ENCODE results near the gene ARHGAP45. TPM values are rescaled to one million over a fixed set of nuclear protein-coding genes. Genes with fewer than 3 reads are reported as not detected.
A peak's percentile ranks its signal among the peaks of the same experiment; 100 is the strongest.

Gene ARHGAP45
- total RNA-seq, 2 experiments from 2014 or later, result 861 to 878 TPM

- Mint-ChIP-seq H3K27me3 (no peaks in the 10 kb centered on the region), H3K36me3 (ENCODE audit: low read depth) (peaks cover 16% of the 10 kb centered on the region), H3K4me1 (ENCODE audit: low read depth) (peaks cover 58% of the 10 kb centered on the region), H3K4me3 (peak overlapping the region; percentile 23), H3K27ac (peak overlapping the region; percentile 56), H3K9me3 (no peaks in the 10 kb centered on the region)
- H3K36me3 ChIP-seq (ENCODE audit: insufficient read depth, low read length), result peaks cover 2% of the 10 kb centered on the region
- intact Hi-C loops (cut with DNase I, micrococcal nuclease), result loop anchor here in 1 of 2 experiments (5.0 kb wide), 1 partner anchor 76 kb away; the partner anchor contains the start of genes RNU6-2 and TMEM259
- no peaks in the 10 kb centered on the region for H3K27me3 ChIP-seq (ENCODE audit: control insufficient read depth in 1 of 2, insufficient read depth in 2 of 2, low read length in 2 of 2)
- DNase-seq (no peak), ATAC-seq (ENCODE audit: poor library complexity) (no peak)
- ChIA-PET CTCF (interaction anchor here (2.5 kb wide), 1 partner anchor 15 kb away, joined by 5 read pairs; no protein-coding TSS in a partner anchor), POLR2A (interaction anchor here (1.0 to 1.1 kb wide), 4 partner anchors 10 to 171 kb away, joined by 3 to 6 read pairs (median 4); partner anchors contain the start of gene CIRBP)
- peaks cover 78% of the 10 kb centered on the region for H3K4me1 ChIP-seq (ENCODE audit: insufficient read depth, low read length)
- TF ChIP-seq CTCF (IDR thresholded peaks at IDR 0.05), result no peak
- H3K4me3 ChIP-seq (ENCODE audit: low read length), result no peak overlapping the region
- no peak overlapping the region for H3K27ac ChIP-seq (ENCODE audit: low read depth in 1 of 2, low read length in 2 of 2)
- no peaks in the 10 kb centered on the region for H3K9me3 ChIP-seq (ENCODE audit: control insufficient read depth in 1 of 2, insufficient read depth in 1 of 2, low read length in 2 of 2)
These were observed 31.4 kb downstream of the ARHGAP45 start for GRCh38 chr19:1098177-1099051.

- ChIA-PET CTCF (interaction anchor here (1.0 to 2.4 kb wide), 4 partner anchors 12 to 143 kb away, joined by 3 to 8 read pairs (median 6); no protein-coding TSS in a partner anchor), POLR2A (interaction anchor here (1.2 to 7.4 kb wide), 6 partner anchors 15 to 168 kb away, joined by 3 to 74 read pairs (median 7); partner anchors contain the start of genes ARHGAP45 and CIRBP)
- Mint-ChIP-seq H3K27ac (peak overlapping the region; percentile 95), H3K9me3 (no peaks in the 10 kb centered on the region), H3K4me1 (ENCODE audit: low read depth) (peaks cover 43% of the 10 kb centered on the region), H3K36me3 (ENCODE audit: low read depth) (peaks cover 5% of the 10 kb centered on the region), H3K4me3 (peak overlapping the region; percentile 62), H3K27me3 (no peaks in the 10 kb centered on the region)
- no peak for TF ChIP-seq CTCF (IDR thresholded peaks at IDR 0.05)
- Histone ChIP-seq H3K27ac (ENCODE audit: low read depth in 1 of 2, low read length in 2 of 2) (peak overlapping the region; percentile 51 to 73), H3K27me3 (ENCODE audit: control insufficient read depth in 1 of 2, insufficient read depth in 2 of 2, low read length in 2 of 2) (no peaks in the 10 kb centered on the region), H3K4me3 (ENCODE audit: low read length) (peak overlapping the region; percentile 30), H3K36me3 (ENCODE audit: insufficient read depth, low read length) (peaks cover 7% of the 10 kb centered on the region), H3K9me3 (ENCODE audit: control insufficient read depth in 1 of 2, insufficient read depth in 1 of 2, low read length in 2 of 2) (no peaks in the 10 kb centered on the region), H3K4me1 (ENCODE audit: insufficient read depth, low read length) (peaks cover 70% of the 10 kb centered on the region)
- ATAC-seq (ENCODE audit: poor library complexity), result no peak
- DNase-seq, result peak in 3 of 14 experiments; percentile 6 to 57 (median 56)
- intact Hi-C loops (cut with DNase I, micrococcal nuclease), result loop anchor here (5.0 to 10.0 kb wide), 2 partner anchors 34 to 307 kb away; partner anchors contain the start of genes ARHGAP45 (in 2 of the 2) and PTBP1 (in 1 of the 2)
These were observed 34.4 kb downstream of the ARHGAP45 start for GRCh38 chr19:1101337-1101698.

- Mint-ChIP-seq H3K4me1 (ENCODE audit: low read depth) (peaks cover 40% of the 10 kb centered on the region), H3K4me3 (peak overlapping the region; percentile 89), H3K27ac (peak overlapping the region; percentile 95), H3K9me3 (no peaks in the 10 kb centered on the region), H3K36me3 (ENCODE audit: low read depth) (peaks cover 15% of the 10 kb centered on the region), H3K27me3 (no peaks in the 10 kb centered on the region)
- ATAC-seq (ENCODE audit: poor library complexity) (no peak), DNase-seq (peak in 2 of 14 experiments; percentile 59 to 70)
- no peak overlapping the region for H3K4me3 ChIP-seq (ENCODE audit: low read length)
- H3K27me3 ChIP-seq (ENCODE audit: control insufficient read depth in 1 of 2, insufficient read depth in 2 of 2, low read length in 2 of 2), result no peaks in the 10 kb centered on the region
- H3K4me1 ChIP-seq (ENCODE audit: insufficient read depth, low read length), result peaks cover 73% of the 10 kb centered on the region
- H3K27ac ChIP-seq (ENCODE audit: low read depth in 1 of 2, low read length in 2 of 2), result peak overlapping the region; percentile 7 to 16
- ChIA-PET CTCF (interaction anchor here (1.0 to 2.4 kb wide), 4 partner anchors 11 to 38 kb away, joined by 3 to 10 read pairs (median 6); no protein-coding TSS in a partner anchor), POLR2A (interaction anchor here (0.7 to 7.4 kb wide), 13 partner anchors 16 to 306 kb away, joined by 3 to 74 read pairs (median 5); partner anchors contain the start of genes ARHGAP45 and PTBP1)
- no peaks in the 10 kb centered on the region for H3K9me3 ChIP-seq (ENCODE audit: control insufficient read depth in 1 of 2, insufficient read depth in 1 of 2, low read length in 2 of 2)
- TF ChIP-seq CTCF (IDR thresholded peaks at IDR 0.05), result no peak
- intact Hi-C loops (cut with DNase I, micrococcal nuclease), result loop anchor here (1.0 to 10.0 kb wide), 3 partner anchors 7 to 308 kb away; partner anchors contain the start of genes ARHGAP45 (in 2 of the 2), POLR2E (in 1 of the 2) and PTBP1 (in 1 of the 2)
- H3K36me3 ChIP-seq (ENCODE audit: insufficient read depth, low read length), result peaks cover 18% of the 10 kb centered on the region
These were observed 35.6 kb downstream of the ARHGAP45 start for GRCh38 chr19:1102407-1103131.

All from CD4-positive, alpha-beta T cell (primary cell).